Fibroblast of skin of scalp (primary cell): Measurements from ENCODE around the gene OLFML1.

Source experiments
- DNase-seq: peaks from one replicate; pipeline ENCODE4 v3.0.0-alpha.2; 2013

Gene OLFML1

DNA sequence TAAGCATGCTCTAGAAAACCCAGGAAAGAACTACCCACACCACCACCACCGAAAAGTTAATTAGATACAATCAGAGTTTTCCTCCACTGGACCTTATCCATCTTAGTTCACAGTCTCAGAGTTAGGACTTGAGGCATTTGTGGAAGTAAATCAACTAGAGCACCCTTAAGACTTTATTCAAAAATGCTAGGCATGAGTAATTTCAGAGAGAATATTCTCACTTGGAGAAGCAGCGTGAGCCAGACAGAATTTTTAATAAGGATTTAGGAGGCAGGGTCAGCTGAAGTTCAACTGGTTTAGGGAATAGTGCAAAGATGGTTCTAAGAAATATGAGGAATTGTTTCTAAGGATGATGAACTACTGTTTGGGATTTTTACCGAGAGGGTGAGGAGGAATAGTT, 1.2 kb upstream of the OLFML1 start:
- DNase-seq: no peak

DNA sequence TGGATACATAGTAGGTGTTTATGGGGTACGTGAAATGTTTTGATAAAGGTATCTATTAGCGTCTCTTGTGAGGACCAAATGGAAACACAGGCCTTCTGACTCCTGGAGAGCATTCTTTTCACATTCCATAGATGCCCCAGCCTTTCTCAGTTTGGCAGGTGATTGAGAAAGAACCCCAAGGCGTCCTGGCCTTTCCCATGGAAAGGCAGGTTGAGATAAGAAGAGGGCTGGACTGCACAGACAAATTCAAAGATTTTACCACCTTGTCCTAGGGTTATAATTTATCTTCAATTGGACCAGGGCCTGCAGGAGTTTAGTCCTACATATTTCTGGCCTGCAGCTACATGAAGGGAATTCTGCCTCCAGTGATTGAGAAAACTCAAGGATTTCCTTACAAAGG, 661 bp upstream of the OLFML1 start:
- DNase-seq: no peak

DNA sequence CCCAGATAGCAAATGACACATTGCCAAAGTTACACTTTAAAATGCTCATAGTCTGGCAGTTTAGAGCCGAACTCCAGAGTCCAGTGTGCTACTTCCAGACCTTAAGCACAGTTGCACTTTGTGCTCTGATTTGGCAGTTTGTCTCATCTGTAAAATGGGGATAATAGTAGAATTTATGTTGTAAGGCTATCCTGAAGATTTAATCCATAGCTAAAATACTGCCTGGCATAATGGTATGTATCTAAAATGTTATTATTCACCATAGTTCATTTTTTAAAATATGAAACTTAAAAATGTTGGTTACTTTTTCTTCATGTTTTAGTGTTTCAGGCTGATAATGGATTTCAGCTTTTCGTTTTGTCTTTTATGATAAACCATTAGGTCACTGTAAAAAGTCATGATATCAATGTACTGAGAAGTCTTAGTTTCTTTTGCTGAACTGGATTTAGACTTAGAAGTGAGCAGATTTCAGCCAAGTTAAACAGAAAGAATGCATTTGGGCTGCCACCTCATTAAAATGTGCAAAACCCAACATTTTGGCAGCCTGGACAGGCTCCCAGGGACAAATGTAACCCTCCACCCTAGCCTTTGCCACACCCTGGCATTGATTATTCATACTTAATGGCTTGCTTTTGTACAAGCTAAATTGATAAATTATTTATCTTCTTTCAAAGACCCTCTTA, 933 bp downstream of the OLFML1 start:
- no peak for DNase-seq

DNA sequence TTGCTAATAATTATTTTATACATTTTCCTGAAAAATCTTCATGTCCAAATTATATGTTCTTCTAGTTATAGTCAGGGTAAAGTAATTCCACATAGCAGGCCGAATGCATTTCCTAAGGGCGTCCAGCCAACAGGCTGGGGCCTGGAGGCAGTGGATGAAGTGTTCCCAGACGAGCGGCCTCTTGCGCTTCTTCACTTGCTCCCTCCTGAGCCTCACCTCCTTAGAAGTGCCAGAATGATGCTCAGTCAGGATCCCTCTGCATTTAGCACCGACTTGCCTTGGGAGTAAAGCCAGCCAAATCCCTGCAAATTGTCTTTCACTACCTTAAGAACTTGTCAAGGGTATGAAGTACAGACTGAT, 1.5 kb downstream of the OLFML1 start:
- peak; percentile 31 for DNase-seq

DNA sequence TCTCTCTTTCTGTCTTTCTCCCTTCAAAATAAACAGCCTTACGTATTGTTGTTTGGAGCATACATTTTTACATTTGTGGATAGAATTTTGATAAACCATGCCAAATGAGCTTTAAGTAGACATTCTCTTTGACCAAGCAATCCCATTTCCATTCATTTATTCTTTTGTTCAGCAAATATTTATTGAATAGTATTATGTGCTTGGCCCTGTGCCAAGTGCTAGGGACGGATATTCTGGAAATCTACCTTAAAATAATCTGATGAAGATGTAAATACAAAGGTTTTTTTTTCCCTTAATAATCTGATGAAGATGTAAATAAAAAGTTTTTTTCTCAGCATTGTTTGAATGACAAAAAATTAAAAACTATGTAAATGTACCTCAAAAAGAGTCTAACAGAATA, 2.1 kb downstream of the OLFML1 start:
- no peak for DNase-seq

DNA sequence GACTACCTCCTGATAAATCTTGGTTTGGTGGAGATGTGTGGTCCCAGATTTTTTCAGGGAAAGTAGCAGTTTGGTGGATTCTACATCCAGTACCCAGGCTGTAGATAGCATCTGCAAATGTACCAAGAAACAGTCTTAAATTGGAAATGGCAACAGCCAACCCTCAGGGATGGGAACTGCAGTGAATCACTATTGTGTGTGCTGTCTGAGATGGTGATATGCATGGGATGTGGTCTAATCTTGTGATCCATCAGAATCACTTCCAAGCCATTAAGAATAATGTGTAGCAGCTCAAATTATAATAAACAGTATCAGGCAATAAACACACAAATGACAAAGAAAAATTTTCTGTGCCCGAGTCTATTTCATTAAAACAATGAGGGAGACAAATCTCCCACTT, 3.4 kb downstream of the OLFML1 start:
- DNase-seq: no peak

DNA sequence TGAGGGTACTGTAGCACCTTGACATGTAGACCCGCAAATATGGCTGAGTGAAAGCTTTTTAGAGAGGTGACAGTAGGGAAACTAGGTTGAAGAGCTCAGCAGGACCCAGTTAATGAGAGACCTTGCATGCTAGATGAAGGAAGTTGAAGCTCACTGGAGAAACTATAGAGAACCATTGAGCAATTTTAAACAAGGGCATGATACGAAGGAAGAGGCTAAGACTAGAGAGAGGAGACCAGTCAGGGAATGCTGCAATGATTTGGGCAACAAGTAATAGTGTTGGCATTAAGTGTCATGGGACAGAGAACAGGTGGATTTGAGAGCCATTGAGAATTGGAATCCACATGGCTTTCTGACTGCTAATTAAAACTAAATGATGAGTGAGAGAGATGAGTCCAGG, 4.1 kb downstream of the OLFML1 start:
- no peak for DNase-seq

DNA sequence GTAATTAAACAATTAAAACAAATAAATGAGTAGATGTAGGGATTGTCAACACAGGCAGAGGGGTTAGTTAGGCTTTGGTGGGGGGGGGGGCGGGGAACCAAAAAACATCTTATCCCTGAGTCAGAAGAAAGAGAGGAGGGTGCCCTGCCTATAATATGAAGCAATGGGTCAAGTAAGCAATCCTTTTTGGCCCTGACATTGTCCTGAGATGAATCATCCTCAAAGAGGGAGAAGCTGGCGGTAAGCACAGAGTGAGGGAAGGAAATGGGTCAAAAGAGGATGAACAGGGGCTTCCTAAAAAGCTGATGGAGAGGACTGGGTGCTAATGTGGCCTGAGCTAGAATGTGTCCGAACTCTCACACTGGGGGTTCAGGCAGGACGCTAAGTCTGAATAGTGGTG, 4.7 kb downstream of the OLFML1 start:
- DNase-seq: peak; percentile 69

DNA sequence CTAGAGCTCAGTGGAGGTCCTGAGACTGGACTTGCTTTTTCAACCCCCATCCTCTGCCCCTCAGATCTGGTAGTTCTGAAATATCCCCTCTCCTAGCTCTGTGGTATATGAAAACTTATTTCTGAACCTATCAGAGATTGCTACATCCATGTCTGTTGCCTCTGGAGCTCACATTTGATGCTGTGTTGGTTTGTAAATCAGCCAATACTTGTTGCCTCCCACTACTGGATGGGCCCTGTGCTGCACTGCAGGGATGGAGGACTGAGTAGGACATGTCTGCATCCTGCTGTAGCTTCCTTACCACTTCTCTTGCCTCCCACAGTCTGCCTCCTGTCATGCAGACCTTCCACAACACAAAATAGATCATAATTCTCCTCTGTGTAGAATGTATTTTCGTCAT, 5.2 kb downstream of the OLFML1 start:
- no peak for DNase-seq

DNA sequence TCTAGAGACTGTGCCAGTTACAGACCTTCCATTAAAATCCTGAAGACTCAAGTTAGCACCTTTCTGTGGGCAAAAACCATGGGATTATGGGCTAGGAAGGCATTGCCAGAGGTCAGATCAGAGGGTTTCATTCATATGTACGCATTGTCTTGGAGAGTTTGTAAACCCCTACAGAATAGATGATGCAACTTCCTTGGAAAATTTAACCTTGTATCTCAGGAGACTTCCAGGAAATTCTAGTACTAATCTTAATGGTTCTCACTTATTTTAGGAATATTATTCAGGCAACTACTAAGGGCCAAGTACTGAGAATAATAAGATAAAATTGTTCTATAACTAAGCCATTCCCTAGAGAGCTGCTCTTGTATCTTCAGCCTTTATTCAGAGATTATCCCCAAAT, 6.9 kb downstream of the OLFML1 start:
- no peak for DNase-seq

DNA sequence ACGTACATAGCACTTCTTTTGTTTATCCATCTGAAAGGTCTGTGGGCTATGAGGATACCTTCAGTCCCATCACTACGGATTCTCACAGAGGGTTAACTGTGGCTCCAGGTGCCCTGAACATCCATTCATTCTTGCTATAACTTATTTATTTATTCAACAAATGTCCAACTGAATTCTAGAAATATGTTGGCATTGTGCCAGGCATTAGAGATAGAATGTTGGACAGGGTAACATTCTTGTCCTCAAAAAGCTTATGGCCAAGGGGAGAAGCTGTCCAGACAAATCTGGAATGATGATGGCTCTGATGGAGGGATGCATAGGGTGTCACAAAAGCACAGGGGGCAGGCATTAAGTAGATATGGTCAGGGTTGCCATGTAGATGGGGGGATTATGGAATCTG, 8.4 kb downstream of the OLFML1 start:
- no peak for DNase-seq

DNA sequence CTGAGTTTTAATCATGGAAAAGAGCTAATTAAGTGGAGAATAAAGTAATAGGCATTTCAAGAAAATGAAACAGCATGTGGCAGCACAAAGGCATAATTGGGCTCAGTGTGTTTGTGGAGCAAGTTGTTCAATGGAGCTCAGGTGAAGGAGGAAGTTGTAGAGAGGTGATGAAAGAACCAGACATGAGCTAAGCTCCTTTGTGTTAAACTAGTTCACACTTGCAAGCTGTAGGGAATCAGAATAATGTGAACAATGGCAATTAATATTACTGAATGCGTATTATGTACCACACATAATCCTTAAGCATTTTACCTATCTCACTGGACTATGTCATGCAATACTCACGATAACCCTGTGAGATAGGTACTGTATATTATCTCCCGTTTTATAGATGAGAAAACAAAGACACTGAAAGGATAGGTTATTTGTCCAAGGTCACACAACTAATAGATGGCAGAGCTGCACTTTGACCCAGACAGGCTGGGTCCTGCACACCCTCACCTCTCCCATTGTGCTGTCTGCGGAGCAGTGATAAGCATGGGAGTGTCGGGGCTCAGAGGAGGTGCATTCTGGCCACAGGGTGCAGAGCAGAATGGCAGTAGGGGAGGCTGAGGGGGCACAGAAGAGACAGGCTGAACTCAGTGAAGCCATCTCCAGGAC, 8.9 kb downstream of the OLFML1 start:
- DNase-seq: no peak

DNA sequence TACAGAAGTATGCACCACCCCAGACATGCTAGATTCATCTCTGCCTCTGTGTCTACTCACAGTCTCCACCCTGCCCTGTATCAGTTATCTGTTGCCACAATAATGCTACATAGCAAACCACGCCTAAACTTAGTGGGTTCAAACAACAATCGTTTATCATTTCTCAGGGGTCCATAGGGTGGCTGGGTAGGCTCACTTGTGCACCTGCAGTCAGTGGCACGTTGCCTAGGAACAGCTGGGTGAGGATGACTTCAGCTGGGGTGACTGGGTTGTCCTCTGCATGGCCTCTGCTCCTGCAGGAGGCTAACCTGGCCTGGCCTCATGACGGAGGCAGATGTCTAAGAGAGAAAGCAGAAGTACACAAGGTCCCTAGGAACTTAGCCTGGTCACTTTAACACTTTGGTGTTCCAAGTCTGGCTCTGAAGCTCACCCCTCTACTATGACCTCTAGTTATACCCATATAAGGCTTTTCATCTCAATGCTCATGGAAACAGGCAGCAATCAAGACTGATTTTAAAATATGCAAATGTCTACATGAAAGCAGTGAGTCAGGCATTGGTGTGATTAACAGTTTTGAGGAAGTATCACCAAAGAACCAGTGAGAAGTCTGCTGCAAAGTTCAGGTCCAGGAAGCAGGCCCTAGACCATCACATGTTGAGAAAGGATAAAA, 10.7 kb downstream of the OLFML1 start:
- DNase-seq: no peak

DNA sequence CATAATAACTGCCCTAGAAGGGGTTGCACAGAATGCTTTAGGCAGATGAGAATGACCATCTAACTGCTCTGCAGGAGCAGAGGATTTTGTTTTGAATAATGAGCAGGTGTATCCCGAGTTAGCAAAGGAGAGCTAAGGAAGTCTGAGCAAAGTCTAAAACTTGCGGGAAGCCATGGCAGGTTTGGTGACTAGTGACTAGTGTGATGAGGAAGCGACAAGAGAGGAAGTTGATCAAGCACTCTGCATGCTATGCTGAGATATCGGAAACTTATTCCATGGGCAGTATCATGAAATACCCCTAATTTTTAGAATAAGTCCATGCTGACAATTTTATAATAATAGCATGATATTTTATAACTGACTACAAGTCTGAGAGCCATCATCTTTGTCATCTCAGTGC, 12.9 kb downstream of the OLFML1 start:
- DNase-seq: no peak

DNA sequence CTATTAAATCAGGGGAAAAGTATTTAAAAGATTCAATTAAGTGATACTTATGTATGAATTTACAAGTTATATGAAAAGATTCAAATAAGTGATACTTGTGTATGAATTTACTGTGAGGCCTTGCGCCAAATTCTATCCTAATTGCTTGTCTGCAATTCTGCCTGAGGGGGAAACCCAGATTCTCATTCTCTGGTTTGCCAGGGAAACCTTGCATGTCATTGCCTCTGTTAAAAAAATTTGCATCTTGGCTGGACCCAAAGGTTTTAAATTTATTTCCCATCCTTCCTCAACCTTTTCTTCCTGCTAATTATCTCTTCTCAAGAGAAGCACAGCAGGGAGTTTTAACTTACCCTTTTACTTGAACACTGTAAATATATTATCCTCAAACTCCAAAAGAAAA, 13.8 kb downstream of the OLFML1 start:
- no peak for DNase-seq

DNA sequence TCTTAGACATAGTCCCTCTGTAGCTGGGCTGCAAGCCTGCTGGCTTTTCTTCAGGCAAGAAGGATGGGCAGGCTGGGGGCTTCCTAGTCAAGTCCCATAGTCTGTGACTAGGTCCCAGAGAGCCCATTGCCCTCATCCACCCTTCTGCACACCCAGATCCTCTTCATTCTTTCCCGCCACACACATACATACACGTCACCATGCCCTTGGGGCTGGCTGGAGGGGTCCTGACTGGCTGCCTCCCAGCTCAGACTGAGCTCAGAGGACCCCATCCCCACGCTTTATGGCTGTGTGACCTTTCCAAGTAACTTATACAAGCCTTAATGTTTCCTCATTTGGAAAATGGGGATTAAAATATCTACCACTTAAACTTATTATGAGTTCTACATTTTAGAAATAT, 14.9 kb downstream of the OLFML1 start:
- DNase-seq: no peak

DNA sequence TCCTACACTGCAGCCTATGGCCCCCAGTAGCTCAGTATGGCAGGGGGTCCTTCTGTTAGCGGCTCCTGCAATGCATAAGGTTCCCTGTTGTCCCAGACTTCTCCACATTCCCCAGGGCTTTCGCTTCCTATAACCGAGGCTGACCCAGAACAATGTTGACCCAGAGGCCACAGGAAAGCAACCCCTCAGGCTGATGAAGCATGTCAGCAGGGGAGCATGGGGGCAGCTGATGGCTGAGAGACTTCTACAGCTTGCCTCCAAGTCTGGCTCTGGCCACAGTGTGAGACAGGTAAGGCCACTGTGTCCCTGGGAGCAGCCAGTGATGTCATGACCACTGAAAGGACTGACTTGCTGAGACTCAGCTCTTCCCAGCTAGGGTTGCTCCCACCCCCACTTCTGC, 15.9 kb downstream of the OLFML1 start:
- no peak for DNase-seq

DNA sequence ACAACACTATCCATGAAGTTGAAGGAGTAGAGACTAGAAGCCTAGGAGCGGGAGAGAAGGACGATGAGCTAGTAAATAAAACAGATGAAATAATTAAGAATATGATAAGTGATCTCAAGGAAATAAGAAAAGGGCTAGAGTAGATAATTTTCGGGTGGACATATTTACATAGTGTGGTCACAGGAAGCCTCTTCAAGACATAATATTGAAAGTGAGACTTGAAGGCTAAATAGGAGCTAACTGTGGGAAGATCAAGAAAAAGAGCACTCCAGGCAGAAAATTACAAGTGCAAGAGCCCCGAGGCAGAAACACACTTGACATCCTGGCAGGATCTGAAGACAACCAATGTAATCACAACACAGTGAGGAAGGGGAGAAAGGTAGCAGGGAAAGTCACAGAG, 16.6 kb downstream of the OLFML1 start:
- no peak for DNase-seq

DNA sequence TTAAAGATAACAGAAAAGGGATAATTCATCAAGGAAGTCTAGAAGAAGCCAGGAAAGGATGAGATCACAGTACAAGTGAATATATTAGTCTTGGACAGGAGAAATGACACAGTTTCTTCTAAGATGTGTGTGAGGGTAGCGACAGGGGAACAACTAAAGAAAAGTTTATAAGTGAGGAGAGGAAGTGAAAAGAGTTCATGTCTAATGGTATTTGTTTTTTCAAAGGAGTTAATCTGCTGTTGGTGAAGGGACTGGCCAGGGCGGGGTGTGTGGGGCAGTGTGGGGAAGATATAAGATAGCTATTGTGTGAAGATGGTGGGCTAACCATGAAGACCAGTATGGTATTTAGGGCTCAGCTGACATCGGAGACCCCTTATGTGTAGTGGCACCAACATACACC, 20.9 kb downstream of the OLFML1 start:
- DNase-seq: no peak

DNA sequence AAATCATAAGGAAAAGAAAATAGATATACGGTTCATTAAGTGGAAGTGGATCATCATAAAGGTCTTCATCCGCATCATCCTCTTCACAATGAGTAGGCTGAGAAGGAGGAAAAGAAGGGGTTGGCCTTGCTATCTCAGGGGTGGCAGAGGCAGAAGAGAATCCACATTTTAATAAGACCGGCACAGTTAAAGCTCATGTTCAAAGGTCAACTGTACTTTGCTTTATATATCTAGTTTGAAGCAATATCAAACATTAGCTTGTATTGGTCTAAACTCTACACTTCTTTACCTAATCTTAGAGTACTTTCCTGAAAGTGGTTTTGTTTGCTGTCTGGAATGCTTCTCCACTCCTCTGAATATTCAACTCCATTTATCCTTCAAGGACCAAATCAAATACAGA, 22.8 kb downstream of the OLFML1 start:
- DNase-seq: no peak

DNA sequence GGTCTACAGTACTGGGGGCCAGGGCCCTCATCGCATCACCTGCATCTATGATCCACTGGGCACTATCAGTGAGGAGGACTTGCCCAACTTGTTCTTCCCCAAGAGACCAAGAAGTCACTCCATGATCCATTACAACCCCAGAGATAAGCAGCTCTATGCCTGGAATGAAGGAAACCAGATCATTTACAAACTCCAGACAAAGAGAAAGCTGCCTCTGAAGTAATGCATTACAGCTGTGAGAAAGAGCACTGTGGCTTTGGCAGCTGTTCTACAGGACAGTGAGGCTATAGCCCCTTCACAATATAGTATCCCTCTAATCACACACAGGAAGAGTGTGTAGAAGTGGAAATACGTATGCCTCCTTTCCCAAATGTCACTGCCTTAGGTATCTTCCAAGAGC, 24.7 kb downstream of the OLFML1 start:
- DNase-seq: no peak

DNA sequence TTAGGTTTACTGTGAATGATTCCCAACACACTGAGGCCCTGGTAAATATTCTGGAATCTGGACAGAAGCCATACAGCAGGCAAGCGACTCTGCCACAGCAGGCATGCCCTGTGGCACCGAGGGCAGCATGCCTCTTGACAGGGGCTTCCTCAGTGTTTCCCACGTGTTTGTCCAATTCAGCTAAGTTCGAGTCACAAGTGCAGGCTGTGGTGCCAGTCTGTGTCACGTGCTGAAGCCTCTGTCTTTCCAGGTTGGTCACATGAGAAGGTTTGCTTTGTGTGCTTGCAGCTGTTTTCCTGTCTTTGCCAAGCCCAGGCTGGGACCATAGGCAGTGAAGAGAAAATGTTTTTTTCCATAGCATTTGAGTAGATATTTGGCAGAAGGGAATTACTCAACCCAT, 26.1 kb downstream of the OLFML1 start:
- no peak for DNase-seq

DNA sequence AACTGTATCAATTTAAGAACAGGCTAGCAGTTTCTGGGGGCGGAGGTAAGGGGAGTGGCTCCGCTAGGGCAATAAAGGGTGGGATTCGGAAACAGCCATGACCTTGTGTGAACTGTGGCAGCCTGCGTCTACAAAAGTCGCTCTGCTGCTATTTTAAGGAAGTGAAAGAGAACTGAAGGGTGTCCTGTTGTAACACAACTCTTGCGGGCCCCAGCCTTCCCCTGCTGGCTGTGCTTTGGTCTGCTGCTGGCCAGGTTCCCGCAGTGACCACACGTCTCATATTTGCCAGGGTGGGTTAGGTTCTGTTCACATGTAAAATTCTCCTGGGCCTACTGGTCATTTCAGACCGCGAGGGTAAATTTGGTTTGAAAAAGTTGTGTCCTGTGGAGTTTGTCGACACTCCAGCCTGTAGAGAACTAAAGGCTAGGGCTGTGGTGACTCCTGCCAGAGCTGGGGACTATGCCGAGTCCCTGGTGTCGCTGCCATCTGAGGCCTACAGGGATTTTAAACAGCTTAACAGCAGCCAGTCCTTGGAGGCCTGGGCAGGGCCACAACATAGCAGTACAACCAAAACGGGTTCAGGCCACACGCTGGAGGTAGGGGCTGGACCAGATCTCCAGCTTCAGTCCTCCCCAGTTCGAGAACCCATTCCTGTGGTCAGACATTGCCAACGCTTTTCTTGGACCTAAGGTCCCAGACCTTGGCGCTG, 27.4 kb downstream of the OLFML1 start:
- DNase-seq: peak; percentile 14
